Occipital lobe (tissue), 2 donors: ENCODE data around the gene MAPKAP1. TPM values are rescaled to one million over a fixed set of nuclear protein-coding genes. Genes with fewer than 3 reads are reported as not detected.

Experiments used
- DNase-seq: peaks from one replicate; lab custom pipeline; 2025; lab: John Stamatoyannopoulos, UW
- total RNA-seq: library from RNA; depleted of rRNA; stranded (reverse); fragments of >200 nt; gene quantifications from one replicate; pipeline ENCODE4 v1.2.3, GENCODE V29; 2014

The MAPKAP1 gene
- total RNA-seq, 1 donor from 2014 or later, result 37.6 TPM

- DNase-seq, result no peak
Measured at GRCh38 chr9:125679597-125680189, 27.3 kb downstream of the MAPKAP1 start.

- no peak for DNase-seq
Measured at GRCh38 chr9:125674981-125675973, 31.7 kb downstream of the MAPKAP1 start.

- no peak for DNase-seq
Measured at GRCh38 chr9:125672876-125673275, 34.1 kb downstream of the MAPKAP1 start.

GRCh38 chr9:125663127-125663526 is 43.9 kb downstream of the MAPKAP1 start:
- no peak for DNase-seq

GRCh38 chr9:125660557-125660956 is 46.5 kb downstream of the MAPKAP1 start:
- no peak for DNase-seq

GRCh38 chr9:125659954-125660353 is 47.1 kb downstream of the MAPKAP1 start:
- no peak for DNase-seq

- no peak for DNase-seq
Measured at GRCh38 chr9:125659201-125659840, 47.7 kb downstream of the MAPKAP1 start.

- no peak for DNase-seq
Measured at GRCh38 chr9:125656560-125656959, 50.4 kb downstream of the MAPKAP1 start.

- DNase-seq, result no peak
Measured at GRCh38 chr9:125655691-125656410, 51.2 kb downstream of the MAPKAP1 start.

- no peak for DNase-seq
Measured at GRCh38 chr9:125655066-125655633, 51.9 kb downstream of the MAPKAP1 start.

- DNase-seq, result no peak
Measured at GRCh38 chr9:125654121-125654520, 52.9 kb downstream of the MAPKAP1 start.

GRCh38 chr9:125653325-125653724 is 53.7 kb downstream of the MAPKAP1 start:
- DNase-seq, result no peak

- DNase-seq, result no peak
Measured at GRCh38 chr9:125652759-125653158, 54.2 kb downstream of the MAPKAP1 start.

GRCh38 chr9:125652233-125652594 is 54.8 kb downstream of the MAPKAP1 start:
- no peak for DNase-seq

GRCh38 chr9:125651576-125652232 is 55.3 kb downstream of the MAPKAP1 start:
- DNase-seq, result no peak

GRCh38 chr9:125650271-125650737 is 56.7 kb downstream of the MAPKAP1 start:
- DNase-seq, result no peak

GRCh38 chr9:125649826-125650225 is 57.2 kb downstream of the MAPKAP1 start:
- no peak for DNase-seq

- DNase-seq, result no peak
Measured at GRCh38 chr9:125649315-125649714, 57.7 kb downstream of the MAPKAP1 start.

- no peak for DNase-seq
Measured at GRCh38 chr9:125648294-125648693, 58.7 kb downstream of the MAPKAP1 start.

GRCh38 chr9:125646621-125647100 is 60.3 kb downstream of the MAPKAP1 start:
- DNase-seq, result no peak
